Hepatocyte (in vitro differentiated cells): Measurements from ENCODE around the gene ABITRAM.

ENCODE experiments used
- EZH2 ChIP-seq: fragments of 200-600 bp; sonication (generic); IDR thresholded peaks from 2 replicates; pipeline ENCODE4 v1.6.1; 2016; ENCODE audit warnings: antibody characterized with exemption, mild to moderate bottlenecking, borderline replicate concordance
- TF ChIP-seq, protein P1 (sequence below): fragments of 200-600 bp; sonication (generic); IDR thresholded peaks from 2 replicates; pipeline ENCODE4 v1.5.1; 2016; ENCODE audit warnings: antibody characterized with exemption, mild to moderate bottlenecking; ENCODE audit not compliant: poor library complexity

- TF ChIP-seq, protein P1, sequence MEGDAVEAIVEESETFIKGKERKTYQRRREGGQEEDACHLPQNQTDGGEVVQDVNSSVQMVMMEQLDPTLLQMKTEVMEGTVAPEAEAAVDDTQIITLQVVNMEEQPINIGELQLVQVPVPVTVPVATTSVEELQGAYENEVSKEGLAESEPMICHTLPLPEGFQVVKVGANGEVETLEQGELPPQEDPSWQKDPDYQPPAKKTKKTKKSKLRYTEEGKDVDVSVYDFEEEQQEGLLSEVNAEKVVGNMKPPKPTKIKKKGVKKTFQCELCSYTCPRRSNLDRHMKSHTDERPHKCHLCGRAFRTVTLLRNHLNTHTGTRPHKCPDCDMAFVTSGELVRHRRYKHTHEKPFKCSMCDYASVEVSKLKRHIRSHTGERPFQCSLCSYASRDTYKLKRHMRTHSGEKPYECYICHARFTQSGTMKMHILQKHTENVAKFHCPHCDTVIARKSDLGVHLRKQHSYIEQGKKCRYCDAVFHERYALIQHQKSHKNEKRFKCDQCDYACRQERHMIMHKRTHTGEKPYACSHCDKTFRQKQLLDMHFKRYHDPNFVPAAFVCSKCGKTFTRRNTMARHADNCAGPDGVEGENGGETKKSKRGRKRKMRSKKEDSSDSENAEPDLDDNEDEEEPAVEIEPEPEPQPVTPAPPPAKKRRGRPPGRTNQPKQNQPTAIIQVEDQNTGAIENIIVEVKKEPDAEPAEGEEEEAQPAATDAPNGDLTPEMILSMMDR, result no peak
- no peak for TF ChIP-seq EZH2
Measured at GRCh38 chr9:108903420-108904103, 30.6 kb upstream of the ABITRAM start.
